DMS153 treated with DMSO at 0.1 percent for 48 hours (cell line): Measurements from ENCODE around the gene MPPED1.

ENCODE experiments used
- DNase-seq: peaks from one replicate; lab custom pipeline; 2025; ENCODE audit not compliant: unreplicated experiment; lab: John Stamatoyannopoulos, UW

Gene MPPED1

DNA sequence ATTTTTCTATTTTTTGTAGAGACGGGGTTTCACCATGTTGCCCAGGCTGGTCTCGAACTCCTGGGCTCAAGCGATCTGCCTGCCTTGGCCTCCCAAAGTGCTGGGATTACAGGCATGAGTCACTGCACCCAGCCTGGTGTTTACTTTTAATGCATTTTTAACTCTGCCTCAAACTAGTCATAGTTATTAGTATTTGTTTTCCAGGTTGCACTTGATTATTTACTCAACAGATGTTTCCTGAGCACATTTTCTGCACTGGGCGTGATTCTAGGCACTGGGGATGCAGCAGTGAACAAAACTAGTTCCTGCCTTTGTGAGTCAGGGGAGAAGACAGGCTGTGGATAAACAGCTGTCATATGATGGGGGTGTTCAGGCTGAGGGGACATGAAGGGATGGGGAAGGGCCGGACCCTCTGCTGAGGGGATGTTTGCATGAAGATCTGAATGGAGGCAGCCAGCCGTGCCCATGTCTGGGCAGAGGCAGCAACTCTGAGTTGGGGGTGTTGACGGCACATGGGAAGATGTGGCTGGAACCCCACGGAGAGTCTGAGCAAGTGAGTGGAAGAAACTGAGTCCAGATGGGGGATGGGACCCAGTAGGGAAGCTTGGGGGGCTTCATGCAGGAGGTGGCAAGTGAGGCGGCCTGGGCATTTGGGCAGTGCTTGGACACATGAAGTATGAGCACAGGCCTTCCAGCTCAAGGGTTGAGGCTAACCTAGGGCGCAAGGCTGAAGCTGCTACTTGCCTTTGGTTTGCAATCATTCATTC, 34.4 kb downstream of the MPPED1 start:
- peak; percentile 49 for DNase-seq

- peak; percentile 92 for DNase-seq
Measured at GRCh38 chr22:43446916-43447315, 35.1 kb downstream of the MPPED1 start.

- peak; percentile 97 for DNase-seq
Measured at GRCh38 chr22:43447380-43447779, 35.6 kb downstream of the MPPED1 start.

- DNase-seq, result no peak
Measured at GRCh38 chr22:43448048-43448447, 36.2 kb downstream of the MPPED1 start.

GRCh38 chr22:43449205-43449830, 37.5 kb downstream of the MPPED1 start:
- no peak for DNase-seq

DNA sequence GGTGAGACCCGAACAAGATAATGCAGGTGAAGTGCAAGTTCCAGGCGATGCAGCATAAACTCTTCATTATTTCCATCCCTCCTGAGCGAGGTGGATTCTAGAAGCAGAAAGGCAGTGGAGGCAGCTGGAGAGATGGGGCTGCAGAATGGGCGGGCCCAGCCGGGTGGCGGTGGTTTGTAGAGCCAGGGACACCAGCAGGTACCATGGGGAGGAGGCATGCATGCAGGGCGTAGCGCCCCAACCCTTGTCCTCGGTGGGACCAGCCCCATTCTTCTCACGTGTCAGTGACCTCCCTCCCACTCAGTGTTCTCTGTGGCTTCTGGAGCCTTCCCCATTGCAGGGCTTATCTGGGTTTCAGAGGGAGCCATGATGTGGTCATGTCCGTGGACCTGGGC, 38.0 kb downstream of the MPPED1 start:
- no peak for DNase-seq

DNA sequence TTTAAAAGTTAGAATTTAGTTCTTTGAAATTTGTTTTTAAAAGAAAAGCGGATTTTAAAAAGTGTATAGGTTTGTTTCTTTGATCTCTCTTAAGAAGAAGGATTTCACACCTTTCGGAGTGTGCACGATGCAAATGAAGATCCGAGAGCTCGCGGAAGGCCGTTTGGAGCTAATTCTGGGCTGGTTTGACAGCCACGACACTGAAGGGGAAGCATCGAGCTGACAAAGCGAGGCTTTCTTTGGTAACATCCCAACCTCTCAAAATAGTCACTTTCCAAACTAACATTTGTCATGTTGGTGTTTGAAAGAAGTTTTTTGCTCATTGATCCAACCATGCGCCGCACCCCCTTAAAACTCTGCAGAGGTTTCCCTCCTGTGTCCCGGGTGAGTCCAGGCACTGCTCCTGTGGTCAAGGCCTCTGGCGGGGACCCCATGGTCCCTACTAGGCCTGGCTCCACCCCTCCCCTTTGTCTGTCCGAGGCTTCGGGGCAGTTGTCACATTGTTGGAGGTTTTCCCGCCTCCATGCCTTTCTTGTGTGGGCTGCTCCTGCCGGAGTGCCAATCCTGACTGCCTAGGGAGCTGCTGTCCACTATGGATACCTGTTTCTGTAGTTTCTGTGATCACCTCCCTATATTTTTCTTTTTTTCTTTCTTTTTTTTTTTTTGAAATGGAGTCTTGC, 39.7 kb downstream of the MPPED1 start:
- no peak for DNase-seq

DNA sequence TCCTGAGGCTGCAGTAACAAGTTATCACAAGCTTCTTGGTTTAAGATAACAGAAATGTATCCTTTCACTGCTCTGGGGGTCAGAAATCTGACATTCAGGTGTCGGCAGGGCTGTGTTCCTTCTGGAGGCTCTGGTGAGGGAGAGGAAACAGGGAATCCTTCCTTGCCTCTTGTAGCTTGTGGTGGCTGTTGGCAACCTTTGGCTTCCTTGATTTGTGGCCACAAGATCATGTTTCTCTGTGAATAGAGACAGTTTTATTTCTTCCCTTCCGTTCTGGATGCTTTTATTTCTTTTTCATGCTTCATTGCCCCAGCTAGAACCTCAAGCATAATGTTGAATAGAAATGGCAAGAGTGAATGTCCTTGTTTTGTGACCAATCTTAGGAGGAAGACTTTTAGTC, 44.0 kb downstream of the MPPED1 start:
- DNase-seq, result no peak

- no peak for DNase-seq
Measured at GRCh38 chr22:43457002-43457401, 45.2 kb downstream of the MPPED1 start.

DNA sequence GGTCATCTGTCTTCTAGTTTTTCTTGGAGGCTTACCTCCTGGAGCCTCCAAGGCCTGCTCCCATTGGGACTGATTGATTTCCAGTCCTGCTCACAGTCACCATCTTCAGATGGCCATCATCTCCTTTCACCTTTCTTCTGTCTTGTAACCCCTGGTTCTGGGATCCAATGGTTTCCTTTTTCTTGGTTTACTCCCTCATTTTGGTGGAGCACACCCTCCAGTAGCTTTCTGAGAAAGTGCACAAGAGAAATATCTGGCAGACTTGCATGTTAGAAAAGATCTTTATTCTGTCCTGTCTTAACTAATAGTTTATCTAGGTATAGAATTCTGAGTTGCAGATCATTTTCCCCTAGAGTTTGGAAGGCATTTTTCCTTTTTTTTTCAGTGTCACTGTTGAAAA, 50.9 kb downstream of the MPPED1 start:
- no peak for DNase-seq

- no peak for DNase-seq
Measured at GRCh38 chr22:43464809-43465208, 53.0 kb downstream of the MPPED1 start.

- no peak for DNase-seq
Measured at GRCh38 chr22:43465291-43466015, 53.6 kb downstream of the MPPED1 start.

GRCh38 chr22:43466710-43467109, 54.9 kb downstream of the MPPED1 start:
- no peak for DNase-seq

GRCh38 chr22:43467216-43467940, 55.6 kb downstream of the MPPED1 start:
- peak; percentile 9 for DNase-seq

- DNase-seq, result no peak
Measured at GRCh38 chr22:43470253-43470652, 58.4 kb downstream of the MPPED1 start.

DNA sequence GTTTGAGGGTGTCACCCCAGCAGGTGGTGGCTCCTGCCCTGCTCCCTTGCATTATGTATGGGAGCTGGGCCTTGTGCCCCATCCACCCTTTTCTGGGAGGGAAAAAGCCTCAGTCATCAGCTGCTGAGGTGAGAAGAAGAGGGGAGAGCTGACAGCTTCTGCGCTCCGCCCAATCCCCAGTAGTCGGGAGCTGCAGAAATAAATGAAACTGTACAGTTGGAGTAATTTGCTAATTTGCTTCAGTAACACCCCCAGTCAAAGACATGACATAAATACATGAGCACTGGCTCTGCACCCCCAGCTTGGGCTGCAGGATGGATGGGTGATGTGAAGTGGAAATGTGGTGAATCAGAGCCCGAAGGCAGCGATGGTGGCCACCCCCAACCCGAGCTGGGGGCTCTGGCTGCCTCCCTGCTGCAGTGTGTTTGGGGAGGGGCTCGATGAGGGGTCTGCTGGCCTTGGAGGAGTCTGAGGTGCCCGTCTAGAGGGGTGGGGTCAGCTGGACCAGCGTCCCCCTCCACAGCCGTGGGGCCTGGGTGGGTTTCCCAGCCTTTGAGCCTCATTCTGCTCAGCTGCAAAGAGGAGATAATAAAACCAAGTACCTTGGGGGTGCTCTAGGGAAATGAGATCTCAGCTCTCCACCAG, 59.2 kb downstream of the MPPED1 start:
- no peak for DNase-seq

DNA sequence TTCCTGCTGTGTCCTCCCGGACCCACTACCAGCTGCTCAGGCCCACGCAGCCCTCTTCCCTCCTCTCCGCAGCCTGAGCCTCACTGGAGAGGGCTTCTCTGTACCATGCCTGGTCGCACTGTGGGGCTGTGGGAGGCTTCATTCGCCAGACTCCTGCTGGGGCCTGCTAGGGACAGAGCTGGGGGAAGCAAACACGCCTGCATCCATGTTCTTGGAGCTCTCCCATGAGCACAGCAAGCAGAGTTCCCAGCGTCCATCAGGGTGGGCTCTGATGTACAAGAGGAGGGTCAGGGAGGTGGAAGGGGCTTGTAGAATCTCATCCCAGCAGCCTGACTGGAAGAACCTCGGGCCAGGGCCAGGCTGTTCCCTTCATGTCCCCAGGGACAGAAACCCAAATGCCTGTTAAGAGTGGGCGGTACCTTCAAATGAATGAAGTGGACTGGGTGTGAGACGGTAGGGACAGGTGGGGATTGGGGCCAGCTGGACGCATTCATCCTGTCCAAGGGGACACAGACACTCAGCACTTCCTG, 59.9 kb downstream of the MPPED1 start:
- no peak for DNase-seq

DNA sequence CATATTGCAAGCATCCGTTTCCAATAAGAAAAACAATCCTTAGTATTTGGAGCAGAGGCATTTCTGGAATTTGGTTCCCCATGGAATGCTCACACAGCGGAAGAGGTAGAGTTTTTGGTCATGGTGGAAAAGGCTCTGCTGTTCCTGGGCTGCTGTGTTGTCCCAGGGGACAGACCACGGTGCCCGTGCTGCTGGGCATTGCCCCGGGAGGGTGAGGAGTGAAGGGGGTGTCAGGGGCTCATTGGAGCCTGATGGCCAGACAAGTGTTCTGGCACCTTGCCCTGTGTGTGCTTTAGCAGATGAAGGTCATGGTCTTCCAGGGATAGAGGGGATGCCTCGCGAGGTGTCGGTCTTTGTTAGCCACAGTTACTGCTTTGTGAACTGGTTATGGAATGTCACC, 61.2 kb downstream of the MPPED1 start:
- no peak for DNase-seq

- DNase-seq, result no peak
Measured at GRCh38 chr22:43473441-43473840, 61.6 kb downstream of the MPPED1 start.
